Spinal cord (tissue), 10 donors: Measurements from ENCODE around the gene TGM1. TPM values are rescaled to one million over a fixed set of nuclear protein-coding genes. Genes with fewer than 3 reads are reported as not detected.

Source experiments
- DNase-seq, 6 donors: peaks; one replicate each; pipeline versions ENCODE4 v3.0.0 to v3.0.0-alpha.2; 2013 to 2015; ENCODE audit warnings: low spot score in 6 of 6, low read depth in 4 of 6
- H3K27ac ChIP-seq: one replicate; pipeline ENCODE4 v1.5.1; 2013; ENCODE audit warnings: low read depth, low read length, control low read depth
- H3K27me3 ChIP-seq: one replicate; pipeline ENCODE4 v1.6.1; 2013; ENCODE audit warnings: low read length; ENCODE audit not compliant: control insufficient read depth, insufficient read depth
- H3K36me3 ChIP-seq: one replicate; pipeline ENCODE4 v1.6.1; 2013; ENCODE audit warnings: low read length; ENCODE audit not compliant: control insufficient read depth, insufficient read depth
- H3K4me1 ChIP-seq: one replicate; pipeline ENCODE4 v1.6.1; 2013; ENCODE audit warnings: low read length; ENCODE audit not compliant: control insufficient read depth, insufficient read depth
- H3K4me3 ChIP-seq: one replicate; pipeline ENCODE4 v1.5.1; 2013; ENCODE audit warnings: low read depth, low read length, control low read depth
- H3K9me3 ChIP-seq: one replicate; pipeline ENCODE4 v1.6.1; 2013; ENCODE audit warnings: low read length; ENCODE audit not compliant: control insufficient read depth, insufficient read depth
- WGBS: methylation state at CpG from one replicate; pipeline ENCODE4 v1.1.5; 2013; ENCODE audit warnings: missing lambda C conversion rate; ENCODE audit not compliant: insufficient coverage; 5-methylcytosine and 5-hydroxymethylcytosine counted together
- long read RNA-seq, 4 donors: transcript quantifications; one replicate each; lab custom pipeline, GENCODE V29; 2026
- polyA plus RNA-seq, 2 donors: library from polyadenylated mRNA; unstranded; fragments of 120-200 nt; gene quantifications; one replicate each; pipeline ENCODE4 v1.2.1, GENCODE V29; 2013; ENCODE audit not compliant: insufficient read length in 2 of 2
- total RNA-seq, 2 donors: library from RNA; depleted of rRNA in 1 of 2; stranded (reverse); fragments of 120-200 nt in 1 of 2; fragments of >200 nt in 1 of 2; gene quantifications; one replicate each; pipeline versions ENCODE4 v1.2.3 to v1.2.4, GENCODE V29; 2013 to 2014
- donor health status: healthy.

The TGM1 gene
- total RNA-seq (1 to 10 TPM in 1 of 2 donors, under 1 TPM in 1; 0.99 to 6.2 TPM), polyA plus RNA-seq (1 to 10 TPM; 4.9 to 6.1 TPM)
- long read RNA-seq, donor 1, result 0 reads
- long read RNA-seq, donor 2, result 0 reads
- long read RNA-seq, donor 3, result 0 reads
- long read RNA-seq, donor 4, partial matches to known transcripts, result 40 of 46 reads
- long read RNA-seq, donor 4, other reads (novel, unspliced or antisense), result 6 of 46 reads

DNA sequence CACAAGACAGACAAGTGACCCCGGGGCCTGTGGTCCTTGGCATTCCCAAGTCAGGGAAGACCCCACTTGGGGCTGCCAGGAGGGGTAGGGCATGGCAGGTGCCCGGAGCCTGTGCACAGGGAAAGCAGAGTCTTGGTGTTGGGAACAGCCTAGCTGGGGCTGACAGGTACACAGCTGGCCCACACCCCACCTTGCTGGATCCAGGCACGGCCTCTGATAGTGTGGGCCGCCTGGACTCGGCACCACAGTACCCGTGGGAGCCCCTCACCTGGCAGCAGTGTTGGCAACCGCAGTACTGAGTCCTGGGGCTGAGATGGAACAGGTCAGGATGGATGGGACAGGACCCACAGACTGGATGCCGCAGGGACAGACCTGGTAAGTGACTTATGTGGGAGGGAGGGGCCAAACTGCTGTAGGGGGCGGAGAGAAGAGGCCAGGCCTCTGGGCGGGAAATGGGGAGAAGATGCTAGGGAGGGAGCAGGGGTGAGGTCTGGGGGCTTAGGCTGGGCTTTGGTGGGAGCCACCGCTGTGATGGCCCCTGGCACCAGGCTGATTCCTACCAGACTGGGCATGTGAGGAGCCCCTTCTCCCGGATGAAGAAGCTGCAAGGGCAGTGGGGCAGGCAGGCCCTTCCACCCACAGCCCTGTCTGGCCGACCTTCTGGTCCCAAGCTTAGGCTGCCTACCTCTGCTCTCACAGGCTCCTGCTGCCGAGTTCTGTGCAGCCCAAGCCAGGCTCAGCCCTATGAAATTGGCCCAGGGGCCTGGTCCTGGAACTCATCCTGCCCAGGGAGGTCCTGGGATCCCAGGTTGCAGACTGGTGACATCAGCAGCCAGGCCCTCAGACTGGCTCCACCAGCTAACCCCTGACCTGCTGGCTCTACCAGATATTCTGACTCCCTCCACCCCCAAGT, at the start of gene TGM1:
Gene TGM1 (minus strand): TSS at position 357 of the 913 bp plus-strand sequence. CDS start 825 bp downstream, outside the sequence.
- Histone ChIP-seq H3K9me3 (no peaks in the 10 kb centered on the region), H3K27me3 (no peaks in the 10 kb centered on the region), H3K4me1 (no peaks in the 10 kb centered on the region), H3K27ac (no peak within 1 kb of the TSS), H3K36me3 (peaks cover 79% of the 10 kb centered on the region), H3K4me3 (no peak within 1 kb of the TSS)
- DNase-seq, result no peak
- 71% methylated on average over 14 of the region's 14 CpGs for WGBS

DNA sequence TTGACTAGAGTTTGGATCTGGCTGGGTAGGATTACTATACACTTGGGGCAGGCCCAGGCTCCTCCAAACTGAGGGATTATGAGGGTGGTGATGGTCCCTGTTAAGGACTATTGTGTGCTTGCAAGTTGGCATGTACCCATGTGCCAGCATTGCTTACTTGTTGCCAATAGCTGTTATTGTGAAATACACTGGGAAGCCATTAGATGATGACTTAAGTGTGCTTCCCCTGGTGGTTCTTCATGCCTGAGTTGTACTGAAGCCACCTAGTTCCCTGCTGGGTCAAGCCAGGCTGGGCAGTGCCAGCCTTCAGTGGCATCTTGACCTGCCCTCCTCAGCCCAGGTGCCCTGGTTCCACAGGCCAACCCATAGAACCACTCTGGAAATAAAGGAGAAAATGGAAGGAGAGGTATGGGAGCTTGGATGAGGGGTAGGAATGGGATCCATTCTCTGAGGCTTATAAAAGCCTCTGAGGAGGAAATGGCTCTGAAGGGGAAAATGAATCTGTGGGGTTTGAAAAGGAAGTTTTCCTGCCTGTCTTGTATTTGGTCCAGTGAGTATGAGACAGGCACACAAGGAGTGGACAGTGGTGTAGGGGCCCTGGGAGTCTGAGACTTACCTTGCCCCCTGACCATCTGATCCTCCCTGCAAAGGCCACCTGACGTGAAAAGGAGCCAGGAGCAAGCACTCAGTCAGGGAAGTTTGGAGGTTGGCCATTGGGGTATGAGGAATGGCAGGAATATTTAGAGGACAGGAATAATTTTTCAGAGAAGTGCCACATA, 49.0 kb upstream of the TGM1 start:
- Histone ChIP-seq H3K9me3 (no peaks in the 10 kb centered on the region), H3K4me3 (no peak overlapping the region), H3K27ac (peak overlapping the region; percentile 47), H3K4me1 (peaks cover 45% of the 10 kb centered on the region), H3K27me3 (peaks cover 18% of the 10 kb centered on the region), H3K36me3 (peaks cover 21% of the 10 kb centered on the region)
- no peak for DNase-seq
- no CpG with 5 or more reads among the region's 1 CpG for WGBS

DNA sequence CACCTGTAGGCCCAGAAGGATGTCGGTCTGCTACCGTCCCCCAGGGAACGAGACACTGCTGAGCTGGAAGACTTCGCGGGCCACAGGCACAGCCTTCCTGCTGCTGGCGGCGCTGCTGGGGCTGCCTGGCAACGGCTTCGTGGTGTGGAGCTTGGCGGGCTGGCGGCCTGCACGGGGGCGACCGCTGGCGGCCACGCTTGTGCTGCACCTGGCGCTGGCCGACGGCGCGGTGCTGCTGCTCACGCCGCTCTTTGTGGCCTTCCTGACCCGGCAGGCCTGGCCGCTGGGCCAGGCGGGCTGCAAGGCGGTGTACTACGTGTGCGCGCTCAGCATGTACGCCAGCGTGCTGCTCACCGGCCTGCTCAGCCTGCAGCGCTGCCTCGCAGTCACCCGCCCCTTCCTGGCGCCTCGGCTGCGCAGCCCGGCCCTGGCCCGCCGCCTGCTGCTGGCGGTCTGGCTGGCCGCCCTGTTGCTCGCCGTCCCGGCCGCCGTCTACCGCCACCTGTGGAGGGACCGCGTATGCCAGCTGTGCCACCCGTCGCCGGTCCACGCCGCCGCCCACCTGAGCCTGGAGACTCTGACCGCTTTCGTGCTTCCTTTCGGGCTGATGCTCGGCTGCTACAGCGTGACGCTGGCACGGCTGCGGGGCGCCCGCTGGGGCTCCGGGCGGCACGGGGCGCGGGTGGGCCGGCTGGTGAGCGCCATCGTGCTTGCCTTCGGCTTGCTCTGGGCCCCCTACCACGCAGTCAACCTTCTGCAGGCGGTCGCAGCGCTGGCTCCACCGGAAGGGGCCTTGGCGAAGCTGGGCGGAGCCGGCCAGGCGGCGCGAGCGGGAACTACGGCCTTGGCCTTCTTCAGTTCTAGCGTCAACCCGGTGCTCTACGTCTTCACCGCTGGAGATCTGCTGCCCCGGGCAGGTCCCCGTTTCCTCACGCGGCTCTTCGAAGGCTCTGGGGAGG, 47.9 kb upstream of the TGM1 start, which contains the start of gene LTB4R:
Gene LTB4R (plus strand): TSS at position 857 of the 959 bp plus-strand sequence. CDS start 4,150 bp downstream, outside the sequence.
- WGBS, result 15% methylated on average over 99 of the region's 99 CpGs
- Histone ChIP-seq H3K4me3 (peak within 1 kb of the TSS; percentile 13), H3K4me1 (peaks cover 42% of the 10 kb centered on the region), H3K36me3 (peaks cover 32% of the 10 kb centered on the region), H3K27me3 (peaks cover 10% of the 10 kb centered on the region), H3K27ac (peak within 1 kb of the TSS; percentile 47), H3K9me3 (no peaks in the 10 kb centered on the region)
- peak in 4 of 6 donors; percentile 44 to 85 (median 68) for DNase-seq

- WGBS, result 19% methylated on average over 4 of the region's 5 CpGs
- Histone ChIP-seq H3K9me3 (no peaks in the 10 kb centered on the region), H3K36me3 (peaks cover 39% of the 10 kb centered on the region), H3K4me3 (peak overlapping the region; percentile 13), H3K27me3 (peaks cover 3% of the 10 kb centered on the region), H3K4me1 (peaks cover 37% of the 10 kb centered on the region), H3K27ac (no peak overlapping the region)
- DNase-seq, result no peak
Observed at GRCh38 chr14:24310265-24310645, 47.3 kb upstream of the TGM1 start.

GRCh38 chr14:24309538-24310264, 46.7 kb upstream of the TGM1 start, which contains the start of gene LTB4R2:
Gene LTB4R2, plus strand, starts transcription at chr14:24310140. Its CDS starts 525 bp downstream, at chr14:24310665.
- Histone ChIP-seq H3K27ac (no peak within 1 kb of the TSS), H3K9me3 (no peaks in the 10 kb centered on the region), H3K36me3 (peaks cover 44% of the 10 kb centered on the region), H3K4me3 (peak within 1 kb of the TSS; percentile 13), H3K27me3 (no peaks in the 10 kb centered on the region), H3K4me1 (peaks cover 35% of the 10 kb centered on the region)
- WGBS, result 96% methylated on average over 3 of the region's 5 CpGs
- no peak for DNase-seq

DNA sequence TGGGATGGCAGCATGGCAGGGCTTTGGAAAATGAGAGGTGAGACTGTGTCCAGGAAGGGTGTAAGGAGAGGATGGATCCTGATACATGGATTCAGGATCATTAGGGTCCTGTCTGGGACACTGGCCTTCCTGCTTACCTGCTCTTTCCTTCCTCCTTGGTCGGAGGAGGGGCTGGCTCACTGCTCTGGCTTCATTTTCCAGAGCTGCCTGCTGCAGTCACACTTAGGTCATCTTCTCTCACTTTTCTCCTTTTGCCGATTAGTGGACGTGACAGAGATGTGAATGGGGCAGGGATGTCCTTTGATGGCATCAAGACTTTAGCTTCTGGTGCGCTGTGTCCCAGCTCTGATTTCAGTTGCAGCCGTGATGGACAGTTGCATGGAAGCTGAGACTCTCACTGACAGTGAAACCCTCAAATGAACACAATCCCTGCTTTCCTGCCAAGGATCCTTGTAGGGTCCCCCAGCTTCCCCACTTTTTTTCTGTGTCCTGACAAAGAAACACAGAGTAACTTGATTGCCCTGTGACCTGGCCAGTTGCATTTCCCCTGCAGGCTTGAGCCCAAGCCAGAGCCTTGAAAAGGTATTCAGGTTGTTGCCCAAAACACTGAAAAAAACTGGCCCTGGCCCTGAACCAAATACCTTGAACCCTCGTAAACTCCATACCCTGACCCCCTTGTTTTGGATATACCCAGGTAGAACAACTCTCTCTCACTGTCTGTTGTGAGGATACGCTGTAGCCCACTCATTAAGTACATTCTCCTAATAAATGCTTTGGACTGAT, 45.6 kb upstream of the TGM1 start:
- 95% methylated on average over 6 of the region's 7 CpGs for WGBS
- Histone ChIP-seq H3K4me1 (peaks cover 34% of the 10 kb centered on the region), H3K27me3 (no peaks in the 10 kb centered on the region)

DNA sequence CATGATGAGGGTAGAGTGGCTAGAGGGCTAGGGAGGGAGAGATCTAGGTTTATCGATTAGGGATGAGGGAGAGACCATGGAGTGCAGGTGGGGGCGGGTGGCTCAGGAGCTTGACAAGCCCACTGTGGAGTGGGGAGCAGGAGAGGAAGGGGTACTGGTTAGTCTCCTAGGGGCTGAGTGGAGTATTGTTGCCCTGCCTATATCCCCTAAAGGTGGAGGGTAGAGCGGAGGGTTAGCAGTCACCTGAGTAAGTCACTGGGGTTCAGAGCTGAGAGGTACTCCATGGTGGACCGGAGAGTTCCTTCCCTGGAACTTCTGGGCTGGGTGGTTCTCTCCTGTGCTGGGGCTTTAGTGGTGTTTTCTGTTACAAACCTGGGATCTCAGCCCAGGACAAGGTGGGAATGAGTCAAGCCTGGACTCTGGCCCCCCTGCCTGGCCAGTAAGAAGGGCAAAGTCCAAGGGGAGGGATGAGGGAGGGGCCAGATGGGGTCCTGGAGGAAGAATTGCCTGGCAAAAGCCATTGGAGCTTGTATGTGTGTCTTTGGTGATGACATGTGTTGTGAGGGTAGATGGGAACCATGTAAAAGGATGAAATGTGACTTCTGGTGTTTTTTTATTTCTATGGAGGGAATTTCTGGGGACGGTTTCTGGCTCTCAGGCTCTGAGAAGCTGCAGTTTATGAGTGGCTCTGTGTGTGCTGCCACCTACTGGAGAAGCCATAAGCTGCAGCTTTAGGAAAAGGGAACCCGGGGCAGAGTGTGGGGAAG, 44.8 kb upstream of the TGM1 start, which contains the start of gene CIDEB:
Gene CIDEB (minus strand): TSS at position 403 of the 767 bp plus-strand sequence. CDS start 119 bp downstream, at position 284.
- H3K9me3 ChIP-seq, result no peaks in the 10 kb centered on the region
- H3K36me3 ChIP-seq, result peaks cover 64% of the 10 kb centered on the region
- H3K27me3 ChIP-seq, result no peaks in the 10 kb centered on the region
- no peak within 1 kb of the TSS for H3K27ac ChIP-seq
- peaks cover 27% of the 10 kb centered on the region for H3K4me1 ChIP-seq
- no peak within 1 kb of the TSS for H3K4me3 ChIP-seq
- WGBS, result 59% methylated on average over 6 of the region's 6 CpGs
- DNase-seq, result peak in 3 of 6 donors; percentile 48 to 82 (median 78)

More for the DNA sequence above, 45.6 kb upstream of the TGM1 start:
- Histone ChIP-seq H3K27ac (no peak overlapping the region), H3K36me3 (peaks cover 56% of the 10 kb centered on the region), H3K9me3 (no peaks in the 10 kb centered on the region), H3K4me3 (no peak overlapping the region)
- DNase-seq, result no peak
